HG02678 (cell line): ENCODE measurements around the gene ZNF511.
A peak's percentile ranks its signal among the peaks of the same experiment; 100 is the strongest.
"Not testable (repeated sequence)": the region's sequence is repeated elsewhere in the genome, so short reads cannot be mapped to it uniquely, and the experiment has no call there.

ENCODE experiments used
- ATAC-seq: cut with Tn5 transposase; IDR thresholded peaks from one replicate; pipeline ENCODE4 v1.9.1; 2021; ENCODE audit warnings: mild to moderate bottlenecking, moderate library complexity; ENCODE audit not compliant: unreplicated experiment

The ZNF511 gene, protein sequence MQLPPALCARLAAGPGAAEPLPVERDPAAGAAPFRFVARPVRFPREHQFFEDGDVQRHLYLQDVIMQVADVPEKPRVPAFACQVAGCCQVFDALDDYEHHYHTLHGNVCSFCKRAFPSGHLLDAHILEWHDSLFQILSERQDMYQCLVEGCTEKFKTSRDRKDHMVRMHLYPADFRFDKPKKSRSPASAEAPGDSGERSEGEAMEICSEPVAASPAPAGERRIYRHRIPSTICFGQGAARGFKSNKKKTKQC

GRCh38 chr10:133308421-133309099 lies at the start of gene ZNF511, which contains the start of gene TUBGCP2:
ZNF511 (plus strand) TSS chr10:133308914; CDS start chr10:133308944, 30 bp downstream.
TUBGCP2 (minus strand) TSS chr10:133308872; CDS start chr10:133302941, 5,931 bp downstream.
- peak; percentile 82 for ATAC-seq

DNA sequence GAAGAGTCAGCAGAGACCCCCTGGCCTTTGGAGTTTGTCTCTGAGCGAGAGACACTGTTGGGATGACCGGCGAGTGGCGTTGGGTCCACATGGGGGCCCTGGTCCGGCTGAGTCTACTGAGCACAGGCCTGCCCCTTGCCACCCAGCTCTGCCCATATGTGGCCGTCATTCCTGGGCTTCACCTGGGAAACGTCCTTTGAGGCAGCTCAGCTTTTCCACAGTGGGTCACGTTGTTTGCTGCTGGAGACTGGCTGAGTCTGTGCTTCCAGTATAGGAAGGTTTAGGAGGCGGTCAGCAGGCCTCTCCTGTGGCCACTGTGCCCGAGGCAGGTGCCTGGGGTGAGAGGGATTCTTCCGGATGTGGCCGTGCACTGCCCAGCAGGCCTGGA lies 49.1 kb upstream of the ZNF511 start:
- no peak for ATAC-seq

- ATAC-seq: peak; percentile 53
Observed at GRCh38 chr10:133260895-133261725, 47.6 kb upstream of the ZNF511 start.

GRCh38 chr10:133261726-133262325 lies 46.9 kb upstream of the ZNF511 start:
- ATAC-seq: peak; percentile 57

- no peak for ATAC-seq
Observed at GRCh38 chr10:133262696-133263095, 46.0 kb upstream of the ZNF511 start.

DNA sequence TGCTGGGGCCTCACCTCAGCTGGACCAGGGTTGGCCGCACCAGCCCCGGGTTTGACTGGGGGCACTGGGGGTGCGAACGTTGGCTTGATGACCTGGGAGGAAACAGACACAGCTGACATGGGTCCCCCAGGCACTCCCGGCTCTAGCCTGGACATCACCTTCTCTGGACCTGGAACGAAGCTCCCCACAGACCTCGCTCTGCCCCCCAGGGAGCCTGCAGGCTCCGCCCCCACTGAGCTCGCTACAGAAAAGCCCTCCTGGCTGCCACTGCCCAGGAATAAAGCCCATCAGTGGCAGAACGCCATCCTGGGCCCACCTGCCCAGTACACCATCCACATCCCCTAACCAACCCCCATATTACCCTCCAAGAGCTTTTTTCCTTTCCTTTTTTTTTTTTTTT lies 45.0 kb upstream of the ZNF511 start:
- ATAC-seq: no peak

DNA sequence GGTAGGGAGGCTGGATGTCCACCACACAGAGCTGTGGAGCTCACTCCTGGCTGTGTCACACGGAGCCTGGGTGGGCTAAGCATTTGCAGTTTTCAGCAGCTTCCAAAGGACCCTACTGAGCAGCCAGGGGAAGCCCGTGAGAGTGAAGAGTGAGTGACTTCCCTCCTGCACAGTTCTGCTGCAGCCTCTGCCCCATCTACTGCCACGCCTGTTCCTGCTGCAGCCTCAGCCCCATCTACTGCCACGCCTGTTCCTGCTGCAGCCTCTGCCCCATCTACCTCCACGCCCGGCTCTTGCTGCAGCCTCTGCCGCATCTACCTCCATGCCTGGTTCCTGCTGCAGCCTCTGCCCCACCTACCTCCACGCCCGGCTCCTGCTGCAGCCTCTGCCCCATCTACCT lies 44.3 kb upstream of the ZNF511 start:
- ATAC-seq: no peak

GRCh38 chr10:133265052-133265451 lies 43.7 kb upstream of the ZNF511 start:
- ATAC-seq: not testable (repeated sequence)

GRCh38 chr10:133266056-133266795 lies 42.5 kb upstream of the ZNF511 start:
- ATAC-seq: no peak

GRCh38 chr10:133267293-133267692 lies 41.4 kb upstream of the ZNF511 start:
- no peak for ATAC-seq

- no peak for ATAC-seq
Observed at GRCh38 chr10:133267829-133268228, 40.9 kb upstream of the ZNF511 start.

GRCh38 chr10:133268532-133268931 lies 40.2 kb upstream of the ZNF511 start:
- no peak for ATAC-seq

DNA sequence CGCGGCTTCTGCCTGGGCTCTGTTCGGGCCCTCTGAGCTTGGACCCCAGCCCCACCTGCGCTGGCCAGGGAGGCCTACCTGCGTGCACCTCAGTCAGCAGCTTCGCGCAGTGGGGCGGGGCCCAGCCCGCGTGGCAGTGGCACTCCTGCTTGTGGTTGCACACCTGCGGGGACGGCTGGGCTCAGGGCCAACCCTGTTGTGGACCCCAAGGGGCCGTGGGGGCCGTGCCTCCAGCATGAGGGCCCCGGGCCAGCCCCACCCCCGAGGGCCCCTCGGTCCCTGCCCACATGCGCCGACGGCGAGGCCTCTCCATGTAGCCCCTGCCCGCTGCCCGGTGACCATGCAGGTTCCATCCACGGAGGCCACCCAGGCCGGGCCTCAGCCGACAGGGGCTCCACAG lies 39.3 kb upstream of the ZNF511 start:
- ATAC-seq: no peak

- no peak for ATAC-seq
Observed at GRCh38 chr10:133270204-133270603, 38.5 kb upstream of the ZNF511 start.

DNA sequence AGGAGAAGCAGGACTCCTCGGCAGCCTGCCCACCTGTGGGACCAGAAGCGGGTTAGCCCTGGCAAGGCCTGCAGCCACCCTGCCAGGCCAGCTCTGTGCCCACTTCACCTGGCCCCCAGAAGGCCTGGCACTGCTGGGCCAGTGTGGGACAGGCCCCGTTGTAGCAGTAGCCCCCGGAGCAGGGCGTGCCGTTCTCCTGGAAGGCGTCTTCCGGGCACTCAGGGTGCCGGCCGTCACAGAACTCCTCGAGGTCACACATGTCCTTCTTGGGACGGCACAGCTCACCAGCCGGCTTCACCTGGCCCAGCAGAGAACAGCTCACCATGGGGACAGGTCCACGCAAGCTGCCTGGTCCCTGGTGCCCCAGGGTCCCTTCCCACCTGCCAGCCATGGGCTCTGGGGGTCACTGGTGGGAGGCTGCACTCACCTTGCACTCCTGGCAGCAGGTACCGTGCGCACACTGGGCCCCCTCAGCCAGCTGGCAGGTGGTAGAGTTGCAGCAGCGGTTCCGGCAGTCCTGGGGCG lies 37.9 kb upstream of the ZNF511 start:
- no peak for ATAC-seq

DNA sequence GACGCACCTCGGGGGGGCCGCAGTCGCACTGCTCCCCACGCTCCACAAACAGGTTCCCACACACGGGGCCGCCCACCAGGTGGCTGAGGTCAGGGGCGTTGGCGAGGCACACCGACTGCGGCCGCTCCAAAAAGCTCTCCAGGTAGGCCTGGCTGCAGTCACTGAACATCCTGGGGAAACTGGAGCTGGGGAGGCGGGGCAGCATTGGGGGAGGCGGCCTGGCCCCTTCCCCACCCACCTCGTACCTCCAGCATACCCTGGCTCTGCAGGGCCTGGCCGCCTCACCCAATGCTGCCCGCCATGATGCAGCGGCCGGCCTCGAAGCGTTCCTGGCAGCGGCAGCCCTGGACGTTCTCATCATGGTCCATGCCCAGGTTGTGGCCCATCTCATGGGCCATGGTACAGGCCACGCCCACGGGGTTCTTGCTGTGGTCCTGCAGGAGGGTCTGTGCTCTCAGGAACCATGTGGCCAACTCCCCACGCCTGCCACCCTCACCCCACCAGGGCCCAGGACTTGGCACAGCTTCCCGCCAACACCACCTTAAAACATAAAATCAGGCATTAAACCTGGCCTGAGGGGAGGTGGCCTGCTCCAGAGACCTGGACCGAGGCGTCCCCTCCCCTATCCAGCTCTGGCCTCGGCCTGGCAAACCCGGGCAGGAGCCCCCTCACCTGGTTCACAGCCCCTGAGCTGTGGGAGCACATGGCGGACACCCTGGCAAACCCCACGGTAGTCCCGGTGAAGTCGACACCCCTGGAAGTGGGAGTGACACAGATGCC lies 37.0 kb upstream of the ZNF511 start:
- no peak for ATAC-seq

DNA sequence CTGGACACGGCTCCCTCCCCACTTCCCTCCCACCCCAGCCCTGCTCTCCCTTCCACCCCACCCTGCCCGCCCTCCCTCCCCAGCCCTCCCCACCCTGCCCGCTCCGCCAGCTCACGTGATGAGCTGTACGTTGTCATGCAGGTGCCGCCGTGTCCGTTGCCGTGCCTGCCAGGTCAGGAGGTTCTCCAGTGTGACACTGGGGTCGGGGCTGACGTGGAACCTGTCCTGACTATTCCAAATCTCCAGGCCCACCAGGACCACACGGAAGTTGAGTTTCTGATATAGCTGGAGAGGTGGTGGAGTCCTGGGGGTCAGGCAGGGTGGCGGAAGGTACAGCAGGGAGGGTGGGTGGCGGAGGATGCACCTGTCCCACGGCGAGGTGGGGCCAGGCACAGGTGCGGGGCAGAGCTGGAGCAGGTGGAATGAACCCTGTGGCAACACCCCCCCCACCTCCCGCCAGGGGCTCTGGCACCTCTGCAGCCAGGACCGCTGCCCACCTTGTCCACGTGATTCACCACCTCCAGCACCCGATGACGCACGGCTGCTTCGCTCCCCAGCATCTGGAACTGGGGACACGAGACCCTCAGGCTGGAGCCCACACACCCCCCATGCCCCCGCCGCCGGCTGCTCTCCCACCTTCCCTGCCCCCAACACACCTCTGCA lies 36.3 kb upstream of the ZNF511 start:
- no peak for ATAC-seq

GRCh38 chr10:133272964-133273420 lies 35.7 kb upstream of the ZNF511 start:
- ATAC-seq: no peak
